SU-DHL-6 (cell line): Measurements from ENCODE around the gene ADGRB3.

ENCODE experiments used
- CTCF ChIP-seq: fragments of 200-600 bp; sonication (generic); IDR thresholded peaks from one replicate; pipeline ENCODE4 v1.5.1; 2017; ENCODE audit warnings: antibody characterized with exemption, mild to moderate bottlenecking, low read length, moderate library complexity; ENCODE audit not compliant: insufficient read depth, poor library complexity, severe bottlenecking
- EZH2phosphoT487 ChIP-seq: fragments of 200-600 bp; sonication (generic), shearing (Covaris generic); conservative IDR thresholded peaks from 2 replicates; pipeline ENCODE4 v1.6.1; 2018; ENCODE audit warnings: mild to moderate bottlenecking, antibody characterized with exemption, low read length, moderate library complexity, mixed read lengths

- TF ChIP-seq CTCF (no peak), EZH2phosphoT487 (no peak)
Observed at GRCh38 chr6:69155467-69155866, 520.4 kb downstream of the ADGRB3 start.
